GM21786 (cell line): ENCODE data around the gene CDC6.

Experiments
- ATAC-seq: cut with Tn5 transposase; IDR thresholded peaks from one replicate; pipeline ENCODE4 v1.9.1; 2021; ENCODE audit not compliant: unreplicated experiment

CDC6 gene

GRCh38 chr17:40322358-40323315, 35.0 kb downstream of the CDC6 start:
- no peak for ATAC-seq

GRCh38 chr17:40323391-40324381, 36.0 kb downstream of the CDC6 start:
- no peak for ATAC-seq

- no peak for ATAC-seq
These were observed 37.7 kb downstream of the CDC6 start for GRCh38 chr17:40325156-40326013.

- ATAC-seq: no peak
These were observed 38.5 kb downstream of the CDC6 start for GRCh38 chr17:40326014-40326831.

GRCh38 chr17:40326832-40327199, 39.1 kb downstream of the CDC6 start:
- ATAC-seq: no peak

GRCh38 chr17:40327244-40327729, 39.6 kb downstream of the CDC6 start:
- no peak for ATAC-seq

GRCh38 chr17:40327735-40328385, 40.2 kb downstream of the CDC6 start:
- ATAC-seq: no peak

- no peak for ATAC-seq
These were observed 40.7 kb downstream of the CDC6 start for GRCh38 chr17:40328386-40328766.

GRCh38 chr17:40329839-40330794, 42.4 kb downstream of the CDC6 start:
- no peak for ATAC-seq

- ATAC-seq: no peak
These were observed 43.3 kb downstream of the CDC6 start for GRCh38 chr17:40330850-40331470.

GRCh38 chr17:40331743-40332641, 44.3 kb downstream of the CDC6 start:
- ATAC-seq: no peak

GRCh38 chr17:40333781-40334448, 46.2 kb downstream of the CDC6 start:
- ATAC-seq: no peak

- no peak for ATAC-seq
These were observed 47.9 kb downstream of the CDC6 start for GRCh38 chr17:40335620-40336019.

GRCh38 chr17:40337351-40337750, 49.7 kb downstream of the CDC6 start:
- ATAC-seq: no peak

GRCh38 chr17:40338058-40338457, 50.4 kb downstream of the CDC6 start:
- ATAC-seq: no peak
